ENCODE data around the gene FERMT3.

Gene FERMT3

DNA sequence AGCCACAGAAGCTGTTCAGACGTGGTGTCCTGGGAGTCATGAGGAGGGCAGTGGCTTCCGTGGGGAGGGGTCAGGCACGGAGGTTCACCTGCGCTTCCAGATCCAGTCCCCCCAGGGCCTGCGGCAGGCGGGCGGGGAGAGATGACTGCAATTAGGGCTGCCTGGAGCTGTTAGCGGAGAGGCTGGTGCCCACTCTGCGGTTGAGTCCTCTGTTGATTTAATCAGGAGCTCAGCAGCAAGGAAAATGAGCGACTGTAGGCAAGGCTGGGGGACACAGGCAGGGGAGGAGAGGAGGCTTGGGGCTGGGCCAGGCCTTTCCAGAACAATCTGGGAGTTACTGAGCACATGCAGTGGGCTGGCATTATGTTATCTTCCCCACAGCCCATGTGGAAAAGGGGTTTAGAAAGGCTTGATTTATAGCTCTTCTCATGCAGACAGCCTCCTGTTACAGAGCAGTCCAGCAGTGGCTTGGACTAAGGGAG, 57.9 kb downstream of the FERMT3 start:
- no peak for DNase-seq (ENCODE audit: low spot score)

DNA sequence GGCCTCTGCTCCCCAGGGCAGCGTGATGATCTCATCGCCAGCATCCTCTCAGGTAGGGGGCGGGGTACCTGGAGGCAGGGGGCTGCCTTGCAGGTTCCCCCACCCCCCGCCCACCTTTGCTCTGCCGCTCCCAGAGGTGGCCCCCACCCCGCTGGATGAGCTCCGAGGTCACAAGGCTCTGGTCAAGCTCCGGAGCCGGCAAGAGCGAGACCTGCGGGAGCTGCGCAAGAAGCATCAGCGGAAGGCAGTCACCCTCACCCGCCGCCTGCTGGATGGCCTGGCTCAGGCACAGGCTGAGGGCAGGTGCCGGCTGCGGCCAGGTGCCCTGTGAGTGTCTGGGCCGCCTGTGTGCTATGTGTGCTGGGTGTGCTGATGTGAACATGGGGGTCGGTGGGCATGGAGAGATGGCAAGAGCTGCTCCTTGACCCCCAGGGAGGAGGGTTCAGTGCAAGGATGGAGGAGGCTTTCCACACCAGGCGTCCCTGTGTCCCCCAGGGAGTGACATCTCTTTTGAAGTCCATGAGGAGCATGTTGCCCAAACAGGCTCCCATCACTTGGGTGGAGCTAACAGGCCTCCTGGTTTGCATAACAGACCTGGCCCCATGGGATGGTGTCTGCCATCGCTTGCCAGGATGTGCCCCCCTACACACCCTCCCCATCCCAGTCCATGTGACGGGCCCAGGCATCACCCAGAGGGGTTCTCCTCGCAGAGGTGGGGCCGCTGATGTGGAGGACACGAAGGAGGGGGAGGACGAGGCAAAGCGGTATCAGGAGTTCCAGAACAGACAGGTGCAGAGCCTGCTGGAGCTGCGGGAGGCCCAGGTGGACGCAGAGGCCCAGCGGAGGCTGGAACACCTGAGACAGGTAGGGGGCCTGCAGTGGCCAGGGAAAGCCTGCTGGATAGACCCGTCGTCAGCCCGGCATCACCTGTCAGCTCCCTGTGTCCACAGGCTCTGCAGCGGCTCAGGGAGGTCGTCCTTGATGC, 58.9 kb downstream of the FERMT3 start:
- DNase-seq (ENCODE audit: low spot score), result no peak

DNA sequence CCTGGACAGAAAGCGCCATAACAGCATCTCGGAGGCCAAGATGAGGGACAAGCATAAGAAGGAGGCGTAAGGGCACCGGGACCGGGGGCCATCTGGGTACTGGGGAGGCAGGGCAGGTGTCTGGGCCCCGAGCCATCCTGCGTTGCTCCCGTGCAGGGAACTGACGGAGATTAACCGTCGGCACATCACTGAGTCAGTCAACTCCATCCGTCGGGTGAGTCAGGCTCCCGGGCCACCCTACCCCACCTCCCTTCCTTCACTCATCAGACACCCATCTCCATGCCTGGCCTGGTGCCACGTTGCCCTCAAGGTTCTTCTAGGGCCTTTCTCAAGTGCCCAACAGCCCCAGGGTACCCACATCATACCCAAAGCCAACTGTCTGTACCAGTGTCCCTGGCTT, 59.8 kb downstream of the FERMT3 start:
- no peak for DNase-seq (ENCODE audit: low spot score)

DNA sequence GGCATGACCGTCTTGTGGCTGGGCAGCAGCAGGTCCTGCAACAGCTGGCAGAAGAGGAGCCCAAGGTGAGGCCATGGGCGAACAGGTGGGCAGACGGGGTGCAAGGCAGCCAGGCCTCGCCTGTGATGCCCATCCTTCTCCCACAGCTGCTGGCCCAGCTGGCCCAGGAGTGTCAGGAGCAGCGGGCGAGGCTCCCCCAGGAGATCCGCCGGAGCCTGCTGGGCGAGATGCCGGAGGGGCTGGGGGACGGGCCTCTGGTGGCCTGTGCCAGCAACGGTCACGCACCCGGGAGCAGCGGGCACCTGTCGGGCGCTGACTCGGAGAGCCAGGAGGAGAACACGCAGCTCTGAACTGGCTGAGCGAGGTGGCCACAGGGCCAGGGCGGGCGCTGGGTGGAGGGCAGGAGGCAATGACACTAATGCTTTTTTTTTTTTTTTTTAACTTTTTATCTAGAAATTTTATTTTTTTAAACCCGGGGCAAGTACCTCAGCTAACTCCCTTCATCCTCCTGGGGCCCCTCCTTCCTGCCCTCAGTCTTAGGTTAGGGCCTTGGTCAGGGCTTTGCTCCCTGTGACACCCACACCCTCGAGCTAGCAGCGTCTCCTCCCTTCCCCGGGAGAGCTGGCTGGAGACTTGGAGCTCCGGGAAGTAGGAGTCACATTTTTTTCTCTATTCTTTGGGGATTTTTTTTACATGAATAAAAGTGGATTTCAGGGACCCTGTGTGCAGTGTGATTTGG, 60.9 kb downstream of the FERMT3 start:
- no peak for DNase-seq (ENCODE audit: low spot score)

DNA sequence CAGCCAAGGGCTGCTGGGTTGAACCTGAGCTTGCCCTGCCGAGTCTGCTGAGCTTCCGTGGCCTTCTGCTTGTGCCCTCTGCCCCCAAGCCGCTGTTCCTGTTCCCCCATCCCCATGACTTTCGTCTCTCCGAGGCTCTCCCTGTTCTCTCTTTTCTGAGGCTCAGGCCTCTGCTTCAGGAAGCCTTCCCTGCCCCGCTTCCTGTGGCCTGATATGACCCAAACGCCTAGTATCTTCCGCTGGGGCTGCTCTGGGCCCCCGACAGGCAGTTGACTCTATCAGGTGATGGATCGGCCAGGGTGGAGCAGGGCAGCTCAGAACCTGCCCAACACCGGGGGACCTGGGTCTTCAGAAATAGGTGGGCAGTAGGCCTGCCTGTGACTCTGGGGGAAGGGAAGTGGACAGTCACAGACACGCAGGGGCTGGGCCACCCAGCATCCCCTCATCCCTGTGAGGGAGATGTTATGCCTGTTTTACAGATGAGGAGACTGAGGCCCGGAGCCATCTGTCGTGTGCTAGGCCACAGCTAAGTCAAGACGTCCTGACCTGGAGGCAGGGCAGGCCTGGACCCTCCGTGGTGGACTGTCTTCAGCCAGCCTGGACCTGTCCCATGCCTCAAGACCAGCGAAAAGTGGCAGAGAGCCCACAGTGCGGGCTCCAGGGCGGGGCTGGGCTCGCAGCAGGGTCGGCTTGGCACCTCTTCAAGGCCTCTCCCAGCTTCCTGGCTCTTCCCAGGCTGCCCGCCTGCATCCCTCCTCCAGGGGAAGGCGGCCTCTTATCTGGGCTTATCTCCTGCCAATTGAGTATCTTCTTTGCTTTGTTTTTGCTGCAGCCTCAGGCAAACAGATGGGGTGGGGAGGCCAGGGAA, 61.7 kb downstream of the FERMT3 start:
- DNase-seq (ENCODE audit: low spot score), result no peak

DNA sequence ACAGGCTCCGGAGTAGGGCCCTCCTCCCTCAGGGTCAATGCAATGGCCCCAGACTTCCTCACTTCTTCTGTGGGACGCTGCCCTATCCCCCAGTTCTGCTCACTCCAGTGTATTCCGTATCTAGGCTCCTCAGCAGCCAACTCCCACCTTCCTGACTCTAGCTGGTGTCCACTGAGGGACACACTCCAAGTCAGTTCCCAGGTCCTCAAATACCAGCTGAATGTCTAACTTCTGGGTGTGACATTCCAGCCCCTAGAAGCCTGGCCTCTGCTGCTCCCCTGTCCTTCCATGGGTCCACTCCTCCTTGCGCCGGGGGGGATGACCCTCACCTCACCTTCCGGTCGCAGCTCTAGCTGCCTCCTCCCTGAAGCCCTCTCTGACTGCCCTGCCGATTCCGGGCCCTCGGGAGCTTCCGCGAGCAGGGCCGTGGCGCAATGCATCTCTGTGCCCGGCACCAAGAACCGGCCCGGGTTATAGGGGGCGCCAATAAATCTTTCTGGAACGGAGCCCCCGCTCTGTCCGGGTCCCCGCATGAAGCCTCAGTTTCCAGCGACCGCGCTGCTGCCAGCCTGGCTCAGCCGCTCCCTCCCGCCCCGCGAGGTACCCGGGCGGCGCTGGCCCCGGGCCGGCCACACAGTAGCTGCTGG, 62.5 kb downstream of the FERMT3 start:
- DNase-seq (ENCODE audit: low spot score), result no peak

DNA sequence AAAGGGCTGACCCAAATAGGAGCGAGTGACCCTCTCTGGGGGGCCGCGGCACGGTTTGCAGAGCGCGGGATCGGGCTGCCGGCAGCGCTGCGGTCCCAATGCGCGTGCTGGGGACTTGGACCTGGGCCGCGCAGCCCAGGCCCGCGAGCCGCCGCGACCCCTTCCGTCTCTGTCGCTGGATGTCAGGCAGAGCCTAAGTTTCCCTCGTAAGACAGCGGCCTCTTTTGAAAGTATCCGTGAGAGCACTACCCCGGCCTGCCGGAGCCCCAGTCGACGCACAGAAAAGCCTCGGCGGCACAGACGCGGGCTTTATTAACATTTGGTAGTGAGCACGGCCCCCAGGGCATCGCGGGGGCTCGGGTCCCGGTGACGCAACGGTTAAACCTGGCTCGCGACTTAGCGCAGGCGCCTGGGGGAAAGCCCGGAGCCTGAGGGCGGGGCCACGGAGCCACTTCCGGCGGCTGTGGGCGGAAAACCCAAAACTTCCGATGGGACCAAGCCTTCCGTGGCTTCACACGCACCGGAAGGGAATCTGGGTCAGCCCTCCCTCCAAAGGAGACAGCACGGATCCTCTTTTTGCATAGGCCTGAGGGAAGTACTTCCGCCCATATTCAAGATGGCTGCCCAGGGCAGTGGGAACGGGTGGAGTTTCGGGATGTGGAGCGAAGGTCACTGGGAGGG, 63.2 kb downstream of the FERMT3 start:
- peak; percentile 75 for DNase-seq (ENCODE audit: low spot score)
